CD14-positive monocyte (primary cell): Measurements from ENCODE around the gene CRADD. TPM values are rescaled to one million over a fixed set of nuclear protein-coding genes. Genes with fewer than 3 reads are reported as not detected.

Experiments
- DNase-seq, 3 donors: peaks; one replicate each; pipeline ENCODE4 v3.0.0-alpha.2; 2011 to 2022
- H2AFZ ChIP-seq: 2 replicates; pipeline ENCODE4 v1.6.0; 2012; ENCODE audit warnings: mild to moderate bottlenecking, low read depth, low read length, inconsistent platforms; ENCODE audit not compliant: insufficient read depth, poor library complexity, severe bottlenecking
- H3K27ac ChIP-seq, 2 donors: 1 replicate in 1 of 2; 2 replicates in 1 of 2; pipeline ENCODE4 v1.5.1; 2012 to 2013; ENCODE audit warnings: low read length in 2 of 2, control low read depth in 1 of 2, inconsistent platforms in 1 of 2, low read depth in 1 of 2, mild to moderate bottlenecking in 1 of 2
- H3K27me3 ChIP-seq, 2 donors: one replicate each; pipeline versions ENCODE4 v1.6.0 to v1.6.1; 2011 to 2013; ENCODE audit warnings: low read length in 2 of 2; ENCODE audit not compliant: control insufficient read depth in 2 of 2, insufficient read depth in 2 of 2
- H3K36me3 ChIP-seq, 2 donors: replicated peaks in 1 of 2; 1 replicate in 1 of 2; 2 replicates in 1 of 2; pipeline versions ENCODE4 v1.5.1 to v1.6.1; 2012 to 2013; ENCODE audit warnings: low read length in 2 of 2, control low read depth in 1 of 2, inconsistent platforms in 1 of 2, mild to moderate bottlenecking in 1 of 2; ENCODE audit not compliant: insufficient read depth in 2 of 2, control insufficient read depth in 1 of 2
- H3K4me1 ChIP-seq, 2 donors: 1 replicate in 1 of 2; 2 replicates in 1 of 2; pipeline versions ENCODE4 v1.5.1 to v1.6.1; 2012 to 2013; ENCODE audit warnings: low read length in 2 of 2, control low read depth in 1 of 2, inconsistent platforms in 1 of 2, mild to moderate bottlenecking in 1 of 2, moderate library complexity in 1 of 2; ENCODE audit not compliant: insufficient read depth in 2 of 2, control insufficient read depth in 1 of 2
- H3K4me2 ChIP-seq: replicated peaks from 2 replicates; pipeline ENCODE3; 2012; ENCODE audit warnings: low read length, moderate library complexity, mild to moderate bottlenecking; ENCODE audit not compliant: poor library complexity, severe bottlenecking; ENCODE audit errors: extremely low read depth
- H3K4me3 ChIP-seq, 3 experiments: fragments of 200-600 bp in 1 of 3; sonication (generic) in 1 of 3; replicated peaks in 1 of 3; 1 replicate in 2 of 3; 2 replicates in 1 of 3; pipeline ENCODE4 v1.5.1; 2011 to 2013; ENCODE audit warnings: low read length in 3 of 3, mild to moderate bottlenecking in 3 of 3, control low read depth in 2 of 3, low read depth in 2 of 3, inconsistent platforms in 1 of 3, moderate library complexity in 1 of 3
- H3K79me2 ChIP-seq: 2 replicates; pipeline ENCODE4 v1.6.0; 2012; ENCODE audit warnings: mild to moderate bottlenecking, control low read depth, inconsistent platforms, low read length, moderate library complexity; ENCODE audit not compliant: insufficient read depth
- H3K9ac ChIP-seq: 2 replicates; pipeline ENCODE4 v1.6.0; 2017; ENCODE audit warnings: low read length, mild to moderate bottlenecking; ENCODE audit not compliant: insufficient read depth, poor library complexity, severe bottlenecking
- H3K9me3 ChIP-seq, 2 donors: replicated peaks in 1 of 2; 1 replicate in 1 of 2; 2 replicates in 1 of 2; pipeline versions ENCODE4 v1.5.1 to v1.6.1; 2012 to 2013; ENCODE audit warnings: low read length in 2 of 2, control low read depth in 1 of 2; ENCODE audit not compliant: control insufficient read depth in 1 of 2, insufficient read depth in 1 of 2
- H4K20me1 ChIP-seq: 2 replicates; pipeline ENCODE4 v1.6.0; 2012; ENCODE audit warnings: mild to moderate bottlenecking, low read length, control low read depth, moderate library complexity; ENCODE audit not compliant: insufficient read depth
- H3K27ac Mint-ChIP-seq, 7 donors: one replicate each; pipeline ENCODE4 v1.8.0; 2020; ENCODE audit warnings: mild to moderate bottlenecking in 7 of 7, mixed read lengths in 7 of 7, moderate library complexity in 6 of 7, inconsistent platforms in 2 of 7
- H3K27me3 Mint-ChIP-seq, 3 donors: one replicate each; pipeline ENCODE4 v1.8.0; 2021 to 2022; ENCODE audit warnings: low read depth in 3 of 3, mild to moderate bottlenecking in 3 of 3, mixed read lengths in 3 of 3, moderate library complexity in 3 of 3, inconsistent platforms in 1 of 3
- H3K36me3 Mint-ChIP-seq, 2 donors: one replicate each; pipeline ENCODE4 v1.8.0; 2020; ENCODE audit warnings: mixed read lengths in 2 of 2, inconsistent platforms in 1 of 2, mild to moderate bottlenecking in 1 of 2
- H3K4me1 Mint-ChIP-seq: one replicate; pipeline ENCODE4 v1.8.0; 2020; ENCODE audit warnings: mild to moderate bottlenecking, mixed read lengths
- H3K4me3 Mint-ChIP-seq, 2 donors: one replicate each; pipeline ENCODE4 v1.8.0; 2020; ENCODE audit warnings: mild to moderate bottlenecking in 2 of 2, mixed read lengths in 2 of 2, moderate library complexity in 1 of 2
- H3K9me3 Mint-ChIP-seq, 7 donors: one replicate each; pipeline ENCODE4 v1.8.0; 2020 to 2022; ENCODE audit warnings: mixed read lengths in 7 of 7, mild to moderate bottlenecking in 6 of 7, moderate library complexity in 6 of 7, inconsistent platforms in 2 of 7
- CTCF ChIP-seq: fragments of 200-600 bp; IDR thresholded peaks from one replicate; pipeline ENCODE4 v1.8.0; 2022; ENCODE audit warnings: antibody characterized with exemption, mild to moderate bottlenecking
- WGBS: methylation state at CpG from one replicate; pipeline ENCODE4 v1.1.5; 2013; ENCODE audit warnings: missing lambda C conversion rate; ENCODE audit not compliant: insufficient coverage; 5-methylcytosine and 5-hydroxymethylcytosine counted together
- intact Hi-C, 2 donors: fragments of 100-400 bp; cut with micrococcal nuclease; formaldehyde crosslinking; loops; one replicate each; pipeline versions ENCODE4 v1.15.0 to v1.15.1; 2023
- polyA plus RNA-seq, 3 donors: library from polyadenylated mRNA; depleted of rRNA in 1 of 3; unstranded in 2 of 3; stranded (reverse) in 1 of 3; fragments of 300-500 nt in 2 of 3; fragments of >200 nt in 1 of 3; fragmentation: Illumina TruSeq in 2 of 3; gene quantifications; 1 replicate in 2 of 3; 2 replicates in 1 of 3; pipeline ENCODE4 v1.2.3, GENCODE V29; 2012 to 2021

The CRADD gene
- polyA plus RNA-seq, 3 donors = 5.6 to 12.2 (median 11.2) TPM

- intact Hi-C loops = loop anchor here (2.0 to 10.0 kb wide), 4 partner anchors 247 to 337 kb away; no protein-coding TSS in a partner anchor
- Histone ChIP-seq H3K4me2 (peak overlapping the region; percentile 20), H3K4me3 (peak overlapping the region in 1 of 3 experiments; percentile 16), H3K9ac (no peak overlapping the region), H3K4me1 (peaks cover 12 to 26% of the 10 kb centered on the region in 2 donors), H3K27me3 (no peaks in the 10 kb centered on the region), H2AFZ (no peak overlapping the region), H3K79me2 (no peaks in the 10 kb centered on the region), H4K20me1 (no peaks in the 10 kb centered on the region), H3K27ac (no peak overlapping the region), H3K9me3 (no peaks in the 10 kb centered on the region), H3K36me3 (no peaks in the 10 kb centered on the region)
- peak; percentile 31 for TF ChIP-seq CTCF
- peaks cover 26% of the 10 kb centered on the region for H3K4me1 Mint-ChIP-seq
- no peaks in the 10 kb centered on the region for H3K9me3 Mint-ChIP-seq
- peaks cover 0 to 1% (median 0%) of the 10 kb centered on the region in 3 donors for H3K27me3 Mint-ChIP-seq
- DNase-seq = no peak
- H3K4me3 Mint-ChIP-seq = no peak overlapping the region
- H3K27ac Mint-ChIP-seq = peak overlapping the region in 2 of 7 donors; percentile 55 to 70
- no peaks in the 10 kb centered on the region for H3K36me3 Mint-ChIP-seq
Measured at GRCh38 chr12:93767524-93767863, 90.3 kb downstream of the CRADD start.

GRCh38 chr12:93772003-93772700 lies 95.0 kb downstream of the CRADD start:
- intact Hi-C loops = loop anchor here in 1 of 2 donors (2.0 to 5.0 kb wide), 2 partner anchors 77 to 400 kb away; no protein-coding TSS in a partner anchor
- H3K4me3 Mint-ChIP-seq = no peak overlapping the region
- H3K36me3 ChIP-seq = no peaks in the 10 kb centered on the region
- DNase-seq = no peak
- peaks cover 0 to 10% (median 4%) of the 10 kb centered on the region in 7 donors for H3K9me3 Mint-ChIP-seq
- no peaks in the 10 kb centered on the region for H3K27me3 ChIP-seq
- no peaks in the 10 kb centered on the region for H4K20me1 ChIP-seq
- peak overlapping the region; percentile 88 to 97 (median 93) for H3K27ac Mint-ChIP-seq
- no peak overlapping the region for H2AFZ ChIP-seq
- WGBS = no CpG with 5 or more reads among the region's 3 CpGs
- H3K4me3 ChIP-seq = no peak overlapping the region
- no peaks in the 10 kb centered on the region for H3K9me3 ChIP-seq
- H3K79me2 ChIP-seq = no peaks in the 10 kb centered on the region
- H3K36me3 Mint-ChIP-seq = peaks cover 3% of the 10 kb centered on the region in 2 donors
- peaks cover 0 to 10% (median 0%) of the 10 kb centered on the region in 3 donors for H3K27me3 Mint-ChIP-seq
- H3K4me1 Mint-ChIP-seq = peaks cover 42% of the 10 kb centered on the region
- TF ChIP-seq CTCF = no peak
- no peak overlapping the region for H3K4me2 ChIP-seq
- H3K9ac ChIP-seq = peak overlapping the region; percentile 39
- H3K4me1 ChIP-seq = peaks cover 30 to 43% of the 10 kb centered on the region in 2 donors
- peak overlapping the region; percentile 76 to 90 for H3K27ac ChIP-seq
